ENCODE measurements around the gene SH3TC1. TPM values are rescaled to one million over a fixed set of nuclear protein-coding genes. Genes with fewer than 3 reads are reported as not detected.

Gene SH3TC1
- 142 and 148 TPM in 2 replicates for total RNA-seq

GRCh38 chr4:8198906-8199593 lies at the start of gene SH3TC1:
Gene SH3TC1, plus strand, starts transcription at chr4:8199290. Its CDS starts 5,905 bp downstream, at chr4:8205195.

GRCh38 chr4:8158710-8159536 lies 40.2 kb upstream of the SH3TC1 start, which contains the start of gene ABLIM2:
Gene ABLIM2, minus strand, starts transcription at chr4:8158813. Its CDS starts 124 bp downstream, at chr4:8158689.

DNA sequence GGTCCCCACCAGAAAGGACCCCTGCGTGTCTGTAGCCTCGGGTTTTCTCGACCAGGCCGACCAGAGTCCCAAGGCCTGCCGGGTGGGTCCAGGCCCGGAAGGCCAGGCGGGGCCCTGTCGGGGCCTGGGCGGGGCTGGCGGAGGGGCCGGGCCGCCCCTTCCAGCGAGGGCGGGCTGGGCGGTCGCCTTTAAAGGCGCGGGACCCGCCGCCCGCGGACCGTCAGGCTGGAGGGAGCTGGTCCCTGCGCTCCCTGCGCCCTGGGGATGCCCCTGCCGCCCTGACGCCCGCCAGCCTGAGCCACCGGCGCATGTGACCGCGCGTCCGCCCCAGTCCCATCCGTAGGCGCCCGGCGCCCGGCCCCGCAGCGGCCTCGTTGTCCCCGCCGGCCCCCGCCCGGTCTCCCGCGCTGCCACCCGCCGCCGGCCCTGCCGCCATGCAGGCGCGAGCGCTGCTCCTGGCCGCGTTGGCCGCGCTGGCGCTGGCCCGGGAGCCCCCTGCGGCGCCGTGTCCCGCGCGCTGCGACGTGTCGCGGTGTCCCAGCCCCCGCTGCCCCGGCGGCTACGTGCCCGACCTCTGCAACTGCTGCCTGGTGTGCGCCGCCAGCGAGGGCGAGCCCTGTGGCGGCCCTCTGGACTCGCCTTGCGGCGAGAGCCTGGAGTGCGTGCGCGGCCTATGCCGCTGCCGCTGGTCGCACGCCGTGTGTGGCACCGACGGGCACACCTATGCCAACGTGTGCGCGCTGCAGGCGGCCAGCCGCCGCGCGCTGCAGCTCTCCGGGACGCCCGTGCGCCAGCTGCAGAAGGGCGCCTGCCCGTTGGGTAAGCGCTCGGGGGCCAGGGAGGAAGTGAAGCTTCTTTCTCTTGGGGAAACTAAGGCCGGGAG lies 70.7 kb downstream of the SH3TC1 start, which contains the start of gene HTRA3:
Gene HTRA3 (plus strand): TSS at position 220 of the 883 bp plus-strand sequence. CDS start 215 bp downstream, at position 435.

Other genes with a start within 250 kb of the SH3TC1 start
- gene ABLIM2, start 40.5 kb upstream of the SH3TC1 start, total RNA-seq = 1.3 and 1.5 TPM in 2 replicates
- 4.6 and 13.7 TPM in 2 replicates for gene HTRA3, start 70.5 kb downstream of the SH3TC1 start, total RNA-seq
- 39.8 and 54.5 TPM in 2 replicates for gene ACOX3, start 241.4 kb downstream of the SH3TC1 start, total RNA-seq
- 18.0 and 28.3 TPM in 2 replicates for gene TRMT44, start 241.5 kb downstream of the SH3TC1 start, total RNA-seq

All from vein endothelial cell (primary cell).